ENCODE data around the gene SLC45A1.
A peak's percentile ranks its signal among the peaks of the same experiment; 100 is the strongest.
"Not testable (repeated sequence)": the region's sequence is repeated elsewhere in the genome, so short reads cannot be mapped to it uniquely, and the experiment has no call there.

SLC45A1 gene

DNA sequence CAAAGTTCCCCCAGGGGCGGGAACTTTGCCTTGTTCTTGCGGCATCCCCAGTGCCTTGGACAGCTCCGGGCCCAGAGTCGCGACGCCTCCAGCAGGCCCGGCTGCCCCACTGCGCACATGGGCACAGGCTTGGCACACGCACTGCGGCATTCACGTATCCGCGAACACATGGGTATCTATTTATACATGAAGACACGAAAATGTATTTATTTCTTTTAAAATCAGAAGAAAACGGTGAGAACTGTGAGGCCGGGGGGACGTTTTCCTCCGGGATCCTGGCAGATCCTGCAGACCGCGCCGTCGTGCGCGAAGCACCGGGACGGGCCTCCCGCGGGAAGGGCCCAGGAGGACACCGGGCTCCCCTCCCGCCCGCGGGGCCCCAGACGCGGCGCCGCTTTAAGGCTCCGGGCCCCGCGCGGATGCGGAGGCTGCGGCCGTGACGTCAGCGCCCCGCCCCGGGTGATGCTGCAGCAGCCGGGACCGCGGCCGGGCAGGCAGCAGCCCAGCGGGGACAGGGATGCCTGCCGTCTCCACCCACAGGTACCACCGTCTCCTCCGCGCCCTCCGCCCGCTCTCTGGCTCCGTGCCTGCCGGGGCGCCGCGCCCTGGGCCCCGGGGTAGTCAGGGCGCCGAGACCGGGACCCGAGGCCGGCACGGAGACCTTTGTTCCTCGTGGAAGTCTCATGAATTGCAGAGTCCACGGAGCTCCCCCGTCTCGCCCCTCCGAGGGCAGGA, at the start of gene SLC45A1:
SLC45A1 (plus strand) TSS at position 468 of the 735 bp plus-strand sequence. CDS start 6,216 bp downstream, outside the sequence.
- peak; percentile 24 for DNase-seq

DNA sequence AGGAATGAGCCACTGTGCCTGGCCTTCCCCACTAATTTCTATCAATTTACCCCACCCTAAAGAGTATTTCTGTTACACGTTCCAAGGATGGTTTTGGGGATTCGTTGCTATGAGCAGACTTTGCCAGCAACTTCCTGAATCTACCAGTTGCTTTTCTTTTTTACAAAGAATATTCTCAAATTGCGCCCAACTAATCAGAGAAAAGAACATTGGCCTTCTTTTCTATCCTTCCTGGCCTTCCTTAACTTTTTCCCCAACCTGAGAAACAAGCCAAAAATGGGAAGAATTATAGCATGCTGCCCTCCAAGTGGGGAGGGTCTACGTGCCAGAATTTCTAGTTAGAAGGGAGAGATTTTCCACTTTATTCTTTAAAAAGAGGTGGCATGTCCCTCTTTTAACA, 44.9 kb upstream of the SLC45A1 start:
- no peak for DNase-seq

DNA sequence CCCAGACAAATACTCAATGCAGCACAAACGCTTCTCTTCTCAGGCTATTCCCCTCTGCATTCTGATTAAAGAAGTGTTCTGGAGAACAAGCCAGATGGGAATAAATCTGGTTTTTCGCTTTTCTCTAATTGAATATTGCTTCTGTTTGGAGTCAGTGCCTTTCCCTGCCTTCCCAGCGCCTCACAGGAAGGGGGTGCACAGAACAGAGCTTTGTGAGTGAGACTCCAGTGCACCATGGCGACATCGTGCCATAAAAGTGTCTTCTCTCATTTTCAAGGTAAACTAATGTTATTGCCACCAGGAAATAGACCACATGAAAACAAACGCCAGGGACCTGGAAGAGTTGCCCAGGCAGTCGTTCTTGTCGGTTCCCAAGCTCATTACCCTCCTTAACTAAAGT, 43.6 kb upstream of the SLC45A1 start:
- no peak for DNase-seq

DNA sequence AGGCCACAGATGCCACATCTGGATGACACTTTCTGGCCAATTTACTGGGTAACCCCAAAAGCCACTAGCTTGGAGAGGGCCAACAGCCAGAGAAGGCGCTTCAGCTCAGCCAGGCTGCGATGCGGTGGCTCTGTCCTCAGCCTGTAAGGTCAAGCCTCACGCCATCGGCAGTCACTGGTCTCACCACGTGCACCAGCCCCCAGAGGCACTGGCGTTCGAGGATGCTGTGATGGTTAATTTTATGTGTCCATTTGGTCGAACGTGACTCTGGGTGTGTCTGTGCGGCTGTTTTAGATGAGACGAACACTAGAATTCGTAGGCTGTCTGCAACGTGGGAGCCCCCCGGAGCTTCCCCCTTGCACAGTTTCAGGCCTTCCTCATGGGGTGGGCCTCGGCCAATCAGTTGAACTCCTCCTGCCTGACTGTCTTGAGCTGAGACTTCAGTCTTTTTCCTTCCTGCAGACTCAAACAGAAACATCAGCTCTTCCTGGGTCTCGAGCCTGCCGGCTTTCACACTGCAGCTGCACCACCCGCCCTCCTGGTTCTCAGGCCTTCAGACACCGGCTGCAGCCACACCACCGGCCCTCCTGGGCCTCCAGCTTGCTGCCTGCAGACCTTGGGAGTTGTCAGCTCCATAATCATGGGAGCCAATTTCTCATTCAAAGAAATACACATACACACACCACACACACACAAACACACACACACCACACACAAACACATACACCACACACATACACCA, 41.6 kb upstream of the SLC45A1 start:
- no peak for DNase-seq

DNA sequence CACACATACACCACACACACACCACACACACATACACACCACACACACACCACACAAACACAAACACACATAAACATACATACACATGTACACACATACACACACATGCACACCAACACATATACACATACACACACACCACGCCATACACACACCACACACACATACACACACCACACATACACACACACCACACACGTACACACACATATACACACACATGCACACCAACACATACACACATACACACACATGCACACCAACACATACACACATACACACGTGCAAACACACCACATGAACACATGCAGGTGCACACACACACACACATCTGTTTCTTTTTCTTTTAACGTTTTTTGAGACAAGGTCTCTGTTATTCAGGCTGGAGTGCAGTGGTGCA, 41.0 kb upstream of the SLC45A1 start:
- DNase-seq = no peak

DNA sequence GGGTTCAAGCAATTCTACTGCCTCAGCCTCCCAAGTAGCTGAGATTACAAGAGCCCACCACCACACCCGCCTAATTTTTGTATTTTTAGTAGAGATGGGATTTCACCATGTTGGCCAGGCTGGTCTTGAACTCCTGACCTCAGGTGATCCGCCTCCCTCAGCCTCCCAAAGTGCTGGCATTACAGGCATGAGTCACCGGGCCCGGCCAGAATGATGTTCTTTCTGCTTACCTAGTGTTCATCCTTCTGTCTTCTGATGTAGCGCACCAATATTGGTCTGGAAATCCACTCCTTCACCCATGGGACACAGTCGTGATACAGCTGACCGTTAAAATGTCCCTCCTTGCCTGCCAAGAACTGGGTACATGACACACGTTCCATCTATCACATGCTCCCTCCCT, 39.2 kb upstream of the SLC45A1 start:
- DNase-seq = not testable (repeated sequence)

DNA sequence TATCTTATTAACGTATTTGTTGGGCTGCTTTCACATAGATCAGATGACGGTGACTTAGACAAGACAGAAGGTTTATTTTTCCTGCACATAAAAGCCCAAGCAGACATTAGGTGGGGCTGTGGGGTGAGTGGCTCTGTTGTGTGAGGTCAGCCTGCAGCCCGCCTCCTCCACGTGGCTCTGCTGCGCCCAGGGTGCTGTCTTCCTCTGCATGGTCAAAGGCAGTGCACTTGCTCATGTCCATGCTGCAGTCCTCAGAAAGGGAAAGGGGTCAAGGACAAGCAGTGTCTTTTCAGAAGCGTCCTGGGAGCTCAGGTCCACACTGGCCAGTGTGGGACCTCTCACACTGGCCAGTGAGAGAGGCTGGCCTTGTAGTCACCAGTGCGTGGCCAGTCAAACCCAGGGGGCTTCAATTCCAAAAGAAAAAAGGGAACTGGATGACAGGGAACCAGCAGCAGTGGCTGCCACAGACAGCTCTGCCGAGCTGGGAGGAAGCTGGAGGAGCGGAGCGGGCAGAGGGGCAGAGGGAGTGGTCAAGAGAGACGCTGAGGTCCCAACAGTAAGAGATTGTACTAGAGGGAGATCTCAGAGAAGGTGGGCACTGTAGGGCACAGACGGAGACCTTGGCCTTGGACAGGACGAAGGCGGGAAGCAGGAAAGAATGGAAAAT, 35.9 kb upstream of the SLC45A1 start:
- no peak for DNase-seq

DNA sequence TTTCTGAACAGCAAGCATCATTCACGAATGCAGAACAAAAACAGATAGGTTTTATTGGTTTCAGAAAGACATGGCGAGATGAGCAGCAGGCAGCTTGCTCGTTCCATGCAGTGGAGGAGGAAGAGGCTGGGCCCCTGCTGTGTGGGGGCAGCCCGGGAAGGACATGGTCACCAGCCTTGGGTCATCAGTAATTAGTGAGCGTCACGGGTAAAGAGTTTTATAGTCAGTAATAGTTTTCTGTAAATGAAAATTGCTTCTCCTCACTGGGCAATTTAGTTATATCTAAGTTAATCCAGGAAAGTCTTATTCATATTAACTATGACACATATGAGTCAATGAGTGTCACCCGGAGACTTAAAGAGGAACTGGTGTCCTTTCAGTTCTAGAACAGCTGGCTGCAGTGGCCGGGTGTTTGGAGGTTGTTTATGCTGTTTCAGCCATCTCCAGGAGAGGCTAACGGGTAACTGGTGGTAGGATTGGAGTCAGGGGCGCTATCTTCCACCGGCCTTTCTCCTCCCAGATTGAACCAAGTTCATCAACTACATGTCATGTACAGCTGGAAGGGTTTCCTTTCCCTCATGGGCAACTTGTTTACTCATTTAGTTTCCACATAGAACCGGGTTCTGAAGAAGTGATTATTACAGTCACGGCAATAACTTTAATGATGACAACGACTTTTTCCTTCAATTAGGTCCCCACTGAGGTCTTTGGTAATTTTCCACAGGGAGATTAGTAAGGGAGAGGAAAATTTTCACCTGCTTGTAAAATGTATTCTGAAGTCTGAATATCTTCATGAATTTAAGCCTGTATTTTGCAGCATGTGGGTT, 34.6 kb upstream of the SLC45A1 start:
- DNase-seq = no peak

DNA sequence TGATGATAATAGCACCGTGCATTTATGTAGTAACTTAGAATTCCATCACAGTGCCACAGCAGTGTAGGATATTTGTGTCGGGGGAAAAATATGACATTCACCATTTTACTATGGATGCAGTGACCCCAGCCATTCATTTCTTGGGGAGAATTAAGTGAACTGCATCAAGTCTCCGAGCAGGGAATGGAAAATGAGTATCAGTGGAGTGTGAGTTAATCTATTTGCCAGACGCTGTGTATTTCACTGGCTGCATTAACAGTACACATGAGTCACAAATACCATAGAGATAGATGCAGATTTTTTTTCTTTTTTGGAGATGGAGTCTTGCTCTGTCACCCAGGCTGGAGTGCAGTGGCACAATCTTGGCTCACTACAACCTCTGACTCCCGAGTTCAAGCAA, 33.8 kb upstream of the SLC45A1 start:
- DNase-seq = no peak

DNA sequence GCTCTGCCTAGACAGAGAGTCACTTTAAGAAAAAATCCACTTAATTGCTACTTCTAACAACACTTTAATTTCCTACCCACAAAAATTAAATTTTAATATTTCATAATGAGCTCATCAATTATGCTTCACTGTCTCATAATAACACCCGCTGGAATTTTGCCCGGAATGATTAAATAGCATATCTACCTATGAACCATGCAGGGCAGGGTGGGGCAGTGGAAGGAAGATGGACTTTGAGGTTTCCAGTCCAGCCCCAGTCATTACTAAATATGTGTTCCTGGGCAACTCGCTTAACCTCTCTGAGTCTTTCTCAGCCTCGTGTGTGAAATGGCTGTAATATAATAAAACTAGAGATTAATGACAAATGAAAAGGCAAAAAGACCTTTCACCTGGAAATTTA, 32.8 kb upstream of the SLC45A1 start:
- no peak for DNase-seq

DNA sequence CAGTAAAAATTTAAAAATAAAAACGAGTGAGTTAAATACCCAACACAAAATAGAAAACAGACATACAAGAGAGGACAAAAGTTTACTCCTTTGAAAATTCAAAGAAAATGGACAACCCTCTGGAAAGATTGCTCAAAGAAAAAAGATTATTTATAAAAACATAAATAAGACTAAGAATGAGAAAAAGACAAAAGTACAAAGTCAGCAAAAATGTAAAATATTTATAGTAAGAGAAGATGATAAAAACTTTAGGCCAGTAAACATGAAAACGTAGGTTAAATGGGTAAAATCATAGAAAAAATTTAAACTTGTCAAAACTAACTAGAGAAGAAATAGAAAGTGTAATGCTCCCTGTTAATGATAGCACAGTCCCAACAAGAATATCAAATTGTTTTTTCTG, 31.9 kb upstream of the SLC45A1 start:
- DNase-seq = no peak

DNA sequence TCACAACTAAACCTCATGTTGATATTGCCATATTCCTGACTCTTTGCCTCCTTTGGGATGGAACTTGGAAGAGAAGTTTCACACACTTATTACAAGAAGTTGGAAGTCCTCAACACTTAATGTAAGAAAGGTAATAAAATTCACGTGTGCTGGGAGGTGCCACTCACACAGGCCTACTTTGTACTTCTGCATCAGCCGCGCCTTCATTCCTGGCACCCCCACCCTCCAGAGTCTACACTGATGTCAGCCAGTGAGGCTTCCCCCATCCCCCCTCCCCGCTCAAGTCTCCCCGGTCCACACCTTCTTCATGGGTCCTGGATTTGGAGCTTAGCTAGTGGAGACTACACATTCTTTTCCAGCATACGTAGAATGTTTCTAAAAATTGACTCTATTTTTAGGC, 24.8 kb upstream of the SLC45A1 start:
- no peak for DNase-seq

DNA sequence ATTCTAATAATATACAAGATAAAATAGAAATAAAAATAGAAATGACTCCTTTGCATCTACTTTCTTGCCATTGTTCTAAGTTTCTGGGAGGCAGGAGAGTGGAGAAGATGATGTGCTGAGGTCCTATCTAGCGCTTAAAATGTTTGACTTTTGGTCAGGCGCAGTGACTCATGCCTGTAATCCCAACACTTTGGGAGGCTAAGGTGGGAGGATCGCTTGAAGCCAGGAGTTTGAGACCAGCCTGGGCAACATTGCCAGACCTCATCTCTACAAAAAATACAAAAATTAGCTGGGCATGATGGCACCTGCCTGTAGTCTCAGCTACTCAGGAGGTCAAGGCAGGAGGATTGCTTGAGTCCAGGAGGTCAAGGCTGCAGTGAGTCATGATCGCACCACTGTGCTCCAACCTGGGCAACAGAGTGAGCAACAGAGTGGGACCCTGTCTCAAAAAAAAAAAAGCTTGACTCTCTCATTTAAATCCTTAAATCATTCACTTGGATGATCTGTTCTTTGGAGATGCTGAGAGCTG, 24.2 kb upstream of the SLC45A1 start:
- no peak for DNase-seq

DNA sequence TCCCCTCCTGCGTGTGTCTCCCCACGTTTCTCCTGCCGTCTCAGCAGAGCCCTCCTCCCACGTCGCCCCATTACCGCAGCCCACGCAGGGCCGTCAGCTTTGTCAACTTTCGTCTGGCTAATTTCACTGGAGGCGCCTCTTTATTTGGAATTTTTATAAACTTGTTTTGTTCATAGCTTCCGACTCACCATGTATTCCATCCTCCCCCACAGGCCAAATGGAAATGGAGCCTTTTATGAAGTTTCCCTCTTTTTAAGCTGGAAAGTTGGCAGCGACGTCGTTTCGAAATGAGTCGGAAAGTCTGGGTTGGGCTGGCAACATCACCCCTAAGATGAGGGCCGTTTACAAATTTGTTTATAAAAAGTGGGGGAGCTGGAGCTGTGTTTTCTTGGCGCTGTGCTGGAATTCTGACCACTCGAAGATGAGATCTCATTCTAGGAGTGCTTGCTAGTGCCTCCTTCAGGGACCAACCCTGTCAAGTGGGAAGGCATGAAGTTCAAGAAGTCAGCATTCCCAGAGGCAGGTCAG, 23.7 kb upstream of the SLC45A1 start:
- no peak for DNase-seq

DNA sequence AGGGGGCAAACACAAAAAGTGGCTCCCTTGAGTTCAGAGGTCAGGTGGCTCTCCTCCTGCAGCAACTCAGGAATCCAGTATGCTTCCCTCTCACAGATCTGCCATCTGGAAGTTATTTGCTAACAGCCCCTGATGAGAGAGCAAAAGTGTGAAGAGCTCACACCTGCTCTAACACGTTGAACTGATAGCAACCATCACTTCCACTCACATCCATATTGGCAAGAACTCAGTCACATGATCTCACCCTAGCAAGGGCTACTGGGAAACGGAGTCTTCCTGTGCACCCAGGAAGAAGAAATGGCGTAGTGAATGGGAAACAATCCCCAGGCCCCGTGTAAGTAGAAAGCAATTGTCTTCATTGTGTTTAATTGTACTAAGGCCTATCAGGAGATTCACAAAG, 20.7 kb upstream of the SLC45A1 start:
- DNase-seq = no peak

DNA sequence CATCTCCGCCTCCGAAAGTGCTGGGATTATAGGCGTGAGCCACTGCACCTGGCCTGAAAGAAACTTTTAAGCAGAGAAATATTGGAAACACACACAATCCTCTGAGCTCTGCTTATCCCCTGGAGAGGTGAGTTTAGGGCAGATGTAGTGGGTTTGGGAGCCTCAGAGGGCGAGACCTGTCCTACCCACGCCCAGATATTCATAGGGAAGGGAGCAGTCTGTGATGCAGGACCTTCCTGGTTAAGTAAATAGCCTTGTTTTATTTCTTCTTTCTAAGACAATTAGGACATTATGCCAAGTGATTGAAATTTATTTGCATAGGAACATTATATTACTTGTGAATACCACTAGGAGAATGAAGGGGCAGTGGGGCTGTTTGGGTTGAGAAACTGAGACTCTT, 18.0 kb upstream of the SLC45A1 start:
- DNase-seq = no peak

DNA sequence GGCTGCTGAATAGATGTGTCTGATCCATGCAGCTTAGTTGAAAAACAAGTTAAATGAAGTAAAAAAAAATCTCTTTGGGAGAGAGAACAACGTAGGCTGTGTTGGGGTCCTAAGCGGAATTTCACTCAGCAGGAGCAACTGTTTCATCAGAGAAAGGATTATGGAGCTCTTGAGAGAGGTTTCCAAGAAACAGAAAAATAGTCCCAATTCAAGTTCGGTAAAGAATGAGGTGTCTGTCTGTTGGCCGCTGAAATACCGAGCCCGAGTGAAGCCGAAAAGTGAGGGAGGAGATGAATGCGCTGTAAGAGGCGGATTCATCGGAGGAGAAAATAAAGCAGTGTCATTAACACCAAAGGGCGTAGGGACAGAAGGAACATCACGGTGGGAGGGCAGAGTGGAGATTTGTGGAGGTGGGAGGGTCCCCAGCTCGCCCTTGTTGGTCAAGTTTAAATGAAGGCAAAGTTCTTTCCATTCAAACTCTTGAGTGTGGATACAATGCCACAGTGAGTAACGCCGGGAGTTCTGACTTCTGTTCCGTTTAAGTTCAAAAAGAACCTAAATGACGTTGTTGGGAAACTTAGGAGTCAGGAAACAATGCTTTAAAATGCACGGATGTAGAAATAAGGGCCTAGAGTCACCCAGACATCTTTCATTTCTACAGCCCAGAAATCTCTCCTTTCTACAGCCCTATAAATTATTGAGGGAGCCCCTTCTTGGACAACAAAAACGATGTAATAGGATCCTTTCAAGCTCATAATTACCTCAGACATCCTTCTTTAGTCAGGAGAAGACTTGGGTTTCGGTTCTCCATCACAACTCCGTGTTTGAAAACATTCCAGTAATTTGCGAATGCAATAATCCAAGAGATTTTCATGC, 15.6 kb upstream of the SLC45A1 start:
- DNase-seq = no peak

DNA sequence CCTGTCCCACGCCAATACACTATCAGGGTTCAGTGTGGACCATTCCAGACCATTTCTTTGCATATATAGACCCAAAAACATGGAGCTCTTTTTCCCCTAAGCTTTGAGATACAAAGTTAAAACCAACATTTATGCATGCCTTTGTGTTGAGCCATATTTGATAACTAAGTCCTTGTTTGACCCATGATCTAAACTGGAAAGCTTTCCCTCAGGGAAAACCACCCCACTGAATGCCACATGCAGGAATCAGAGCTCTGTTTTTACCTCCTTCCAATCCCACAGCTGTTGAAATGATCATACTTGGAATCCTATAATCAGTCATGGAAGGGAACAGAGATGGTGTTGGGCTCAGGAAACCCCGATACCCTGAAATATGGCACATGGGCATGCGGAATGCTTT, 14.8 kb upstream of the SLC45A1 start:
- DNase-seq = no peak

DNA sequence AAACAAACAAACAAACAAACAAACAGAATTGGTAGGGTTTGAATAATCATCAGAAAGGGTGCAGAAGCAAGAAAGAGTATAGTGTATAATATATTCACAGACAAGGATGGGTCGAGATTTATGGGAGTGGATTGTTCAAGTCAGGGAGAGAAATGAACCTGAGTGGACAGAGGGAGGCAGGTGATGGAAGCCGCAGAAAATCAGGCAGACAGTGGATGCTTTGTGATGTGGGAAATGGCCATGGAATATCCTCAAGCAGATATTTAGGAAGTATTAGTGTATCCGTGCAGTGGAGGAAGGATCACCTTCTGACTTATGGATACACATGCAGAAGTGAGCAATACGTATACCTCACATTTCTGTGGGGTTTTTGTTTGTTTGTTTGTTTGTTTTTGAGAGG, 14.0 kb upstream of the SLC45A1 start:
- DNase-seq = no peak

DNA sequence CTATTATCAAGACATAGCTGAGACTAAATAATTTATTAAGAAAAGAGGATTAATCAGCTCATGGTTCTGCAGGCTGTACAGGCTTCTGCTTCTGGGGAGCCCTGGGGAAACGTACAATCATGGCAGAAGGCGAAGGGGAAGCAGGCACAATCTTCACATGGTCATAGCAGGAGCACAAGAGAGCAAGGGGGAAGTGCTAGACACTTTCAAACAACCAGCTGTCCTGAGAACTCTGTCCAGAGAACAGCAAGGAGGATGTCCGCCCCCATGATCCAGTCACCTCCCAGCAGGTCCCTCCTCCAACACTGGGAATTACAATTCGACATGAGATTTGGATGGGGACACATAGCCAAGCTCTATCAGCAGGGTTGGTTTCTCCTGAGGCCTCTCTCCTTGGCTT, 10.3 kb upstream of the SLC45A1 start:
- no peak for DNase-seq

DNA sequence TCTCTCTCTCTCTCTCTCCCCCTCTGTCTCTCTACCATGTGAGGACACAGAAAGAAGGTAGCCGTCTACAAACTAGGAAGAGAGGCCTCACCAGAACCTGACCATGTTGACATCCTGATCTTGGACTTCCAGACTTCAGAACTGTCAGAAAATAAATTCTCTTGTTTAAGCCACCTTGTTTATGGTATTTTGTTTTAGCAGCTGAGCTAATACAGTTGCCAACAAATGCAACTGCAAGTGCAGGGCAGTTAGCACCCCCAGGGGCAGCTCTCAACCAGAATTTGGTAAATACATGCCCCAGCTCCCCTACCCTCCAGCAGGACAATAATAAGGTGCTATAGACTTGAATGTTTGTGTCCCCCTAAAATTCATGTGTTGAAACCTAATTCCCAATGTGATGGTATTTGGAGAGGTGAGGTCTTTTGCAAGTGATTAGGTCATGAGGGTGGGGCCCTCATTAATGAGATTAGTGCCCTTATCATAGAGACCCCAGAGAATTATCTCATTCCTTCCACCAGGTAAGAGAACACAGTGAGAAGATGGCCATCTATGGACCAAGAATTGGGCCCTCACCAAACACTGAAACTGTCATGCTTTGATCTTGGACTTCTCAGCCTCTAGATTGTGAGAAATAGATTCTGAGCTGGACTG, 6.7 kb upstream of the SLC45A1 start:
- DNase-seq = no peak

Measured in NCI-H526 treated with DMSO at 0.1 percent for 48 hours (cell line).